CD14-positive monocyte (primary cell): ENCODE data around the gene HLA-G. TPM values are rescaled to one million over a fixed set of nuclear protein-coding genes. Genes with fewer than 3 reads are reported as not detected.
A peak's percentile ranks its signal among the peaks of the same experiment; 100 is the strongest.

Source experiments
- DNase-seq, 3 donors: peaks; one replicate each; pipeline ENCODE4 v3.0.0-alpha.2; 2011 to 2022
- H2AFZ ChIP-seq: 2 replicates; pipeline ENCODE4 v1.6.0; 2012; ENCODE audit warnings: mild to moderate bottlenecking, low read depth, low read length, inconsistent platforms; ENCODE audit not compliant: insufficient read depth, poor library complexity, severe bottlenecking
- H3K27ac ChIP-seq, 2 donors: 1 replicate in 1 of 2; 2 replicates in 1 of 2; pipeline ENCODE4 v1.5.1; 2012 to 2013; ENCODE audit warnings: low read length in 2 of 2, control low read depth in 1 of 2, inconsistent platforms in 1 of 2, low read depth in 1 of 2, mild to moderate bottlenecking in 1 of 2
- H3K27me3 ChIP-seq, 2 donors: one replicate each; pipeline versions ENCODE4 v1.6.0 to v1.6.1; 2011 to 2013; ENCODE audit warnings: low read length in 2 of 2; ENCODE audit not compliant: control insufficient read depth in 2 of 2, insufficient read depth in 2 of 2
- H3K36me3 ChIP-seq, 2 donors: replicated peaks in 1 of 2; 1 replicate in 1 of 2; 2 replicates in 1 of 2; pipeline versions ENCODE4 v1.5.1 to v1.6.1; 2012 to 2013; ENCODE audit warnings: low read length in 2 of 2, control low read depth in 1 of 2, inconsistent platforms in 1 of 2, mild to moderate bottlenecking in 1 of 2; ENCODE audit not compliant: insufficient read depth in 2 of 2, control insufficient read depth in 1 of 2
- H3K4me1 ChIP-seq, 2 donors: 1 replicate in 1 of 2; 2 replicates in 1 of 2; pipeline versions ENCODE4 v1.5.1 to v1.6.1; 2012 to 2013; ENCODE audit warnings: low read length in 2 of 2, control low read depth in 1 of 2, inconsistent platforms in 1 of 2, mild to moderate bottlenecking in 1 of 2, moderate library complexity in 1 of 2; ENCODE audit not compliant: insufficient read depth in 2 of 2, control insufficient read depth in 1 of 2
- H3K4me2 ChIP-seq: replicated peaks from 2 replicates; pipeline ENCODE3; 2012; ENCODE audit warnings: low read length, moderate library complexity, mild to moderate bottlenecking; ENCODE audit not compliant: poor library complexity, severe bottlenecking; ENCODE audit errors: extremely low read depth
- H3K4me3 ChIP-seq, 3 experiments: fragments of 200-600 bp in 1 of 3; sonication (generic) in 1 of 3; replicated peaks in 1 of 3; 1 replicate in 2 of 3; 2 replicates in 1 of 3; pipeline ENCODE4 v1.5.1; 2011 to 2013; ENCODE audit warnings: low read length in 3 of 3, mild to moderate bottlenecking in 3 of 3, control low read depth in 2 of 3, low read depth in 2 of 3, inconsistent platforms in 1 of 3, moderate library complexity in 1 of 3
- H3K79me2 ChIP-seq: 2 replicates; pipeline ENCODE4 v1.6.0; 2012; ENCODE audit warnings: mild to moderate bottlenecking, control low read depth, inconsistent platforms, low read length, moderate library complexity; ENCODE audit not compliant: insufficient read depth
- H3K9ac ChIP-seq: 2 replicates; pipeline ENCODE4 v1.6.0; 2017; ENCODE audit warnings: low read length, mild to moderate bottlenecking; ENCODE audit not compliant: insufficient read depth, poor library complexity, severe bottlenecking
- H3K9me3 ChIP-seq, 2 donors: replicated peaks in 1 of 2; 1 replicate in 1 of 2; 2 replicates in 1 of 2; pipeline versions ENCODE4 v1.5.1 to v1.6.1; 2012 to 2013; ENCODE audit warnings: low read length in 2 of 2, control low read depth in 1 of 2; ENCODE audit not compliant: control insufficient read depth in 1 of 2, insufficient read depth in 1 of 2
- H4K20me1 ChIP-seq: 2 replicates; pipeline ENCODE4 v1.6.0; 2012; ENCODE audit warnings: mild to moderate bottlenecking, low read length, control low read depth, moderate library complexity; ENCODE audit not compliant: insufficient read depth
- H3K27ac Mint-ChIP-seq, 7 donors: one replicate each; pipeline ENCODE4 v1.8.0; 2020; ENCODE audit warnings: mild to moderate bottlenecking in 7 of 7, mixed read lengths in 7 of 7, moderate library complexity in 6 of 7, inconsistent platforms in 2 of 7
- H3K27me3 Mint-ChIP-seq, 3 donors: one replicate each; pipeline ENCODE4 v1.8.0; 2021 to 2022; ENCODE audit warnings: low read depth in 3 of 3, mild to moderate bottlenecking in 3 of 3, mixed read lengths in 3 of 3, moderate library complexity in 3 of 3, inconsistent platforms in 1 of 3
- H3K36me3 Mint-ChIP-seq, 2 donors: one replicate each; pipeline ENCODE4 v1.8.0; 2020; ENCODE audit warnings: mixed read lengths in 2 of 2, inconsistent platforms in 1 of 2, mild to moderate bottlenecking in 1 of 2
- H3K4me1 Mint-ChIP-seq: one replicate; pipeline ENCODE4 v1.8.0; 2020; ENCODE audit warnings: mild to moderate bottlenecking, mixed read lengths
- H3K4me3 Mint-ChIP-seq, 2 donors: one replicate each; pipeline ENCODE4 v1.8.0; 2020; ENCODE audit warnings: mild to moderate bottlenecking in 2 of 2, mixed read lengths in 2 of 2, moderate library complexity in 1 of 2
- H3K9me3 Mint-ChIP-seq, 7 donors: one replicate each; pipeline ENCODE4 v1.8.0; 2020 to 2022; ENCODE audit warnings: mixed read lengths in 7 of 7, mild to moderate bottlenecking in 6 of 7, moderate library complexity in 6 of 7, inconsistent platforms in 2 of 7
- CTCF ChIP-seq: fragments of 200-600 bp; IDR thresholded peaks from one replicate; pipeline ENCODE4 v1.8.0; 2022; ENCODE audit warnings: antibody characterized with exemption, mild to moderate bottlenecking
- WGBS: methylation state at CpG from one replicate; pipeline ENCODE4 v1.1.5; 2013; ENCODE audit warnings: missing lambda C conversion rate; ENCODE audit not compliant: insufficient coverage; 5-methylcytosine and 5-hydroxymethylcytosine counted together
- intact Hi-C, 2 donors: fragments of 100-400 bp; cut with micrococcal nuclease; formaldehyde crosslinking; loops; one replicate each; pipeline versions ENCODE4 v1.15.0 to v1.15.1; 2023
- polyA plus RNA-seq, 3 donors: library from polyadenylated mRNA; depleted of rRNA in 1 of 3; unstranded in 2 of 3; stranded (reverse) in 1 of 3; fragments of 300-500 nt in 2 of 3; fragments of >200 nt in 1 of 3; fragmentation: Illumina TruSeq in 2 of 3; gene quantifications; 1 replicate in 2 of 3; 2 replicates in 1 of 3; pipeline ENCODE4 v1.2.3, GENCODE V29; 2012 to 2021

HLA-G gene
- polyA plus RNA-seq, 3 donors: 0.12 to 2.3 (median 0.89) TPM

GRCh38 chr6:29792123-29793035, 35.2 kb upstream of the HLA-G start:
- Histone ChIP-seq H3K27me3 (peaks cover 30 to 62% of the 10 kb centered on the region in 2 donors), H4K20me1 (no peaks in the 10 kb centered on the region), H3K27ac (no peak overlapping the region), H2AFZ (peak overlapping the region; percentile 91), H3K9me3 (peaks cover 0 to 4% of the 10 kb centered on the region in 2 donors), H3K9ac (peak overlapping the region; percentile 64), H3K4me1 (peaks cover 13 to 16% of the 10 kb centered on the region in 2 donors), H3K4me3 (peak overlapping the region; percentile 39 to 80 (median 56)), H3K79me2 (no peaks in the 10 kb centered on the region), H3K36me3 (no peaks in the 10 kb centered on the region), H3K4me2 (peak overlapping the region; percentile 91)
- intact Hi-C loops: no loop called here
- WGBS: under 1% methylated on average over 67 of the region's 79 CpGs
- peak; percentile 64 for TF ChIP-seq CTCF
- Mint-ChIP-seq H3K9me3 (peaks cover 2 to 18% (median 11%) of the 10 kb centered on the region in 7 donors), H3K27ac (peak overlapping the region in 1 of 7 donors; percentile 37), H3K4me3 (peak overlapping the region; percentile 86 to 90), H3K36me3 (peaks cover 0 to 8% of the 10 kb centered on the region in 2 donors), H3K27me3 (peaks cover 50 to 72% (median 61%) of the 10 kb centered on the region in 3 donors), H3K4me1 (peaks cover 18% of the 10 kb centered on the region)
- DNase-seq: peak; percentile 51 to 57 (median 57)

GRCh38 chr6:29793036-29793356, 34.6 kb upstream of the HLA-G start:
- H3K27me3 ChIP-seq: peaks cover 30 to 65% of the 10 kb centered on the region in 2 donors
- Mint-ChIP-seq H3K36me3 (peaks cover 0 to 8% of the 10 kb centered on the region in 2 donors), H3K27ac (no peak overlapping the region), H3K4me1 (peaks cover 18% of the 10 kb centered on the region), H3K27me3 (peaks cover 50 to 69% (median 61%) of the 10 kb centered on the region in 3 donors), H3K4me3 (peak overlapping the region; percentile 86 to 90), H3K9me3 (peaks cover 2 to 18% (median 10%) of the 10 kb centered on the region in 7 donors)
- H3K79me2 ChIP-seq: no peaks in the 10 kb centered on the region
- H3K36me3 ChIP-seq: no peaks in the 10 kb centered on the region
- peak overlapping the region in 2 of 3 experiments; percentile 39 to 80 for H3K4me3 ChIP-seq
- peak overlapping the region; percentile 91 for H2AFZ ChIP-seq
- peaks cover 0 to 4% of the 10 kb centered on the region in 2 donors for H3K9me3 ChIP-seq
- WGBS: 68% methylated on average over 3 of the region's 11 CpGs
- DNase-seq: no peak
- intact Hi-C loops: no loop called here
- H3K4me2 ChIP-seq: peak overlapping the region; percentile 91
- H3K9ac ChIP-seq: peak overlapping the region; percentile 64
- no peak overlapping the region for H3K27ac ChIP-seq
- H4K20me1 ChIP-seq: no peaks in the 10 kb centered on the region
- peaks cover 13 to 16% of the 10 kb centered on the region in 2 donors for H3K4me1 ChIP-seq
- no peak for TF ChIP-seq CTCF
